Prostate gland (tissue), 2 donors: ENCODE measurements around the gene TMTC2. TPM values are rescaled to one million over a fixed set of nuclear protein-coding genes. Genes with fewer than 3 reads are reported as not detected.

Experiments
- DNase-seq: peaks from one replicate; pipeline ENCODE4 v3.0.0-alpha.2; 2019; ENCODE audit warnings: low spot score
- H3K27ac ChIP-seq, 2 donors: fragments of 200-600 bp; sonication (generic); 2 replicates each; pipeline ENCODE4 v1.5.1; 2017 to 2019
- H3K27me3 ChIP-seq: fragments of 200-600 bp; sonication (generic); replicated peaks from 2 replicates; pipeline ENCODE4 v1.5.1; 2019; ENCODE audit not compliant: insufficient read depth
- H3K36me3 ChIP-seq, 2 donors: fragments of 200-600 bp; sonication (generic); 1 replicate in 1 of 2; 2 replicates in 1 of 2; pipeline versions ENCODE4 v1.5.1 to v1.8.1; 2017 to 2019
- H3K4me1 ChIP-seq: fragments of 200-600 bp; sonication (generic); replicated peaks from 2 replicates; pipeline ENCODE4 v1.5.1; 2019
- H3K4me3 ChIP-seq, 2 donors: fragments of 200-600 bp; sonication (generic); 2 replicates each; pipeline ENCODE4 v1.5.1; 2017 to 2019
- H3K9me3 ChIP-seq: fragments of 200-600 bp; sonication (generic); 2 replicates; pipeline ENCODE4 v1.5.1; 2017
- CTCF ChIP-seq, 4 experiments: fragments of 200-600 bp in 2 of 4; fragments of 450-650 bp in 2 of 4; sonication (generic) in 2 of 4; IDR thresholded peaks; 1 replicate in 3 of 4; 2 replicates in 1 of 4; pipeline ENCODE4 v1.5.1; 2016 to 2019; ENCODE audit warnings: antibody characterized with exemption in 4 of 4, mild to moderate bottlenecking in 2 of 4, moderate library complexity in 2 of 4
- POLR2A ChIP-seq: fragments of 450-650 bp; IDR thresholded peaks from one replicate; pipeline ENCODE4 v1.6.1; 2016; ENCODE audit warnings: antibody characterized with exemption, mild to moderate bottlenecking
- POLR2AphosphoS5 ChIP-seq: sonication (generic); formaldehyde crosslinking; IDR thresholded peaks from one replicate; pipeline ENCODE4 v1.6.1; 2017; ENCODE audit warnings: antibody characterized with exemption
- WGBS: methylation state at CpG from one replicate; pipeline ENCODE4 v1.1.5; 2018; 5-methylcytosine and 5-hydroxymethylcytosine counted together
- intact Hi-C: fragments of 100-400 bp; cut with DNase I; formaldehyde crosslinking; loops from one replicate; pipeline ENCODE4 v1.14.2; 2022
- total RNA-seq, 2 donors: library from RNA; depleted of rRNA; stranded (reverse); fragments of >200 nt; gene quantifications; one replicate each; pipeline ENCODE4 v1.1.0, GENCODE V29; 2016

TMTC2 gene
- total RNA-seq, 2 donors from 2014 or later, result 19.0 to 30.7 TPM

GRCh38 chr12:82973592-82973991 is 286.9 kb downstream of the TMTC2 start:
- Histone ChIP-seq H3K27ac (no peak overlapping the region), H3K27me3 (no peaks in the 10 kb centered on the region), H3K4me1 (no peaks in the 10 kb centered on the region), H3K9me3 (no peaks in the 10 kb centered on the region), H3K36me3 (no peaks in the 10 kb centered on the region), H3K4me3 (no peak overlapping the region)
- DNase-seq, result no peak
- TF ChIP-seq POLR2AphosphoS5, result no peak
- TF ChIP-seq CTCF (IDR thresholded peaks at IDR 0.05), result no peak
- no peak for TF ChIP-seq POLR2A
- WGBS, result 93% methylated on average over 3 of the region's 3 CpGs
- intact Hi-C loops, result no loop called here

DNA sequence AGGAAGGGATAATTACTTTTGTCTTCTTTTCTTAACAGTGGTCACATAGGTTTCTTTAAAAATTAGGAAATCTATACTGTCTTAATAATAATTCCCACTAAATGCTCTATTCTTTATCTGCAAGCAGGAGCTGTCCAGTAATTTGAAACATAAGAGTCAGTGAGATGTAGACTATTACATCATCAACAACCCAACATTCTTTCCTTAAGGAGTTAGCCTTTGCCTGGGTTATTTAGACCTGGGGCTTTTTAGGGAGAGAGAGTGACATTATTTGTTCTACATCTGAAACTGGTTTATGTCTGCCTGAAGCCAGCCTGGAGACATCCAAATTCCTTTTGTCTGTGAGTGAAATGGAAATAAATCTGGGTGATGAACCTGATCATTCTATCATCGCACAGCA is 294.4 kb downstream of the TMTC2 start:
- no peak for TF ChIP-seq POLR2A
- TF ChIP-seq CTCF (IDR thresholded peaks at IDR 0.05), result no peak
- TF ChIP-seq POLR2AphosphoS5, result no peak
- 98% methylated on average over 1 of the region's 1 CpG for WGBS

GRCh38 chr12:82994117-82994516 is 307.4 kb downstream of the TMTC2 start:
- no peaks in the 10 kb centered on the region for H3K4me1 ChIP-seq
- DNase-seq, result no peak
- H3K27ac ChIP-seq, result no peak overlapping the region
- H3K9me3 ChIP-seq, result no peaks in the 10 kb centered on the region
- no peak for TF ChIP-seq POLR2AphosphoS5
- TF ChIP-seq CTCF (IDR thresholded peaks at IDR 0.05), result no peak
- no peak for TF ChIP-seq POLR2A
- no peak overlapping the region for H3K4me3 ChIP-seq
- no peaks in the 10 kb centered on the region for H3K27me3 ChIP-seq
- WGBS, result 79% methylated on average over 12 of the region's 12 CpGs
- no peaks in the 10 kb centered on the region for H3K36me3 ChIP-seq
- intact Hi-C loops, result no loop called here

More for the DNA sequence above, 294.4 kb downstream of the TMTC2 start:
- DNase-seq, result no peak
- intact Hi-C loops, result no loop called here
- Histone ChIP-seq H3K27me3 (no peaks in the 10 kb centered on the region), H3K27ac (no peak overlapping the region), H3K4me3 (no peak overlapping the region), H3K4me1 (no peaks in the 10 kb centered on the region), H3K9me3 (no peaks in the 10 kb centered on the region), H3K36me3 (no peaks in the 10 kb centered on the region)

- TF ChIP-seq POLR2AphosphoS5 (no peak), POLR2A (no peak)
- Histone ChIP-seq H3K27me3 (no peaks in the 10 kb centered on the region), H3K4me1 (no peaks in the 10 kb centered on the region), H3K9me3 (no peaks in the 10 kb centered on the region), H3K27ac (no peak overlapping the region), H3K4me3 (no peak overlapping the region), H3K36me3 (no peaks in the 10 kb centered on the region)
- intact Hi-C loops, result no loop called here
- no peak for DNase-seq
Measured at GRCh38 chr12:82996168-82996812, 309.6 kb downstream of the TMTC2 start.

DNA sequence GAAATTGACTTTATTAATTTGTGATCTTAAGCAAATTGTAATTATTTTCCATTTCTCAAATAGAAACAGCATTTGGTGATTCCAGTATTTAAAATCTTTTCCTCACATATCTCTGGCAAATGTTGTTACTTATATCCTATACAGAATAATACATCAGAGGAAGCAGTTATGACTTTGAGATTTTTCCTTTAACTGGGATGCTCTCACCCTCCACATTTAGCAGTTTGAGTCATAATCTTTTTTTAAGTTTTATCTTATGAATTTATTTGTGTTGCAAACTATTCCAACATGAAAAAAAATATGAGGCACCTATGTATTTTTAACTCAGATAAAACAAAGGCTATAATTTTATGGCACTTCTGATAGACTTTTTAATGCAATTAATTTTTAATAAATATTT is 311.8 kb downstream of the TMTC2 start:
- H3K27me3 ChIP-seq, result no peaks in the 10 kb centered on the region
- TF ChIP-seq POLR2AphosphoS5 (no peak), CTCF (IDR thresholded peaks at IDR 0.05) (no peak), POLR2A (no peak)
- H3K4me1 ChIP-seq, result no peaks in the 10 kb centered on the region
- no peak overlapping the region for H3K4me3 ChIP-seq
- H3K36me3 ChIP-seq, result no peaks in the 10 kb centered on the region
- no peaks in the 10 kb centered on the region for H3K9me3 ChIP-seq
- no peak overlapping the region for H3K27ac ChIP-seq
- DNase-seq, result no peak
- intact Hi-C loops, result no loop called here
